ENCODE data around the gene ADAM12. TPM values are rescaled to one million over a fixed set of nuclear protein-coding genes. Genes with fewer than 3 reads are reported as not detected.

The ADAM12 gene
- total RNA-seq, 1 experiment from 2014 or later: not detected

DNA sequence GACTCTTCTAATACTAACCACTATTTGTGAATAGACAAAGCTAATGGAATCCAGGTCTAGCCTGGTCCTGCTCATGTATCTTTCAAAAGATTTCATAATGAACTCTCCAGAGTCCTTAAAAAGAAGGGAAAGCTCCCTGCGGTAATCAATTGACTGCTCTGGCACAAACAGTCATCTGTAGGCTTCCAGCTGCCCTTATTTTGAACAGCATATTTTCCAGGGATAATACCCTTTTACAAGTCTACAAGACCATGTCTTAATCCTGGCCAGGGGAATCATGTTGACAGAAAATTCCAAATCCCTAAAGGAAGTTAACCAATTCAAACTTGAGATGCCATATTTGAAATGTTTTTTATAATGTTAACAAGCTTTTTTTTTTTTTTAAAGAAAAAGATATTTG is 34.6 kb downstream of the ADAM12 start:
- no peaks in the 10 kb centered on the region for H3K9me3 ChIP-seq (ENCODE audit: control insufficient read depth in 1 of 2, insufficient read depth in 1 of 2, low read depth in 1 of 2, low read length in 2 of 2)
- POLR2A ChIA-PET: no interaction called here
- no peaks in the 10 kb centered on the region for H3K4me1 ChIP-seq (ENCODE audit: control insufficient read depth in 1 of 2, insufficient read depth in 2 of 2, low read length in 2 of 2)
- peaks cover 26% of the 10 kb centered on the region for H3K27me3 ChIP-seq (ENCODE audit: insufficient read depth, low read length)
- no peak overlapping the region for H3K4me3 ChIP-seq (replicated peaks in 1 of 2; ENCODE audit: low read depth in 1 of 2, low read length in 2 of 2)
- no peak overlapping the region for H3K4me2 ChIP-seq (ENCODE audit: low read length)
- DNase-seq (ENCODE audit: low read depth, low spot score) (no peak), ATAC-seq (no peak)
- H3K36me3 ChIP-seq (ENCODE audit: control insufficient read depth in 1 of 2, insufficient read depth in 2 of 2, low read length in 2 of 2): no peaks in the 10 kb centered on the region
- no peaks in the 10 kb centered on the region for H3K9me2 ChIP-seq (ENCODE audit: insufficient read depth)
- H3K79me2 ChIP-seq (ENCODE audit: insufficient read depth, low read length): no peaks in the 10 kb centered on the region
- no peak for TF ChIP-seq JUND (IDR thresholded peaks at IDR 0.05)
- no peak for TF ChIP-seq EZH2 (IDR thresholded peaks at IDR 0.05)
- RAD21 ChIA-PET (ENCODE audit: low non-redundant PET in 1 of 2, low total read pairs in 2 of 2, uncharacterized antibody in 2 of 2, unreplicated experiment in 2 of 2): no interaction called here
- CTCF ChIA-PET: no interaction called here
- H2AFZ ChIP-seq (ENCODE audit: low read depth, low read length, poor library complexity, severe bottlenecking): no peak overlapping the region
- BruUV-seq (replicated peaks): no TSS peak
- no peaks in the 10 kb centered on the region for H4K20me1 ChIP-seq (ENCODE audit: insufficient read depth)
- H3K27ac ChIP-seq (ENCODE audit: low read depth, low read length): no peak overlapping the region
- intact Hi-C loops (cut with micrococcal nuclease): no loop called here
- H3K9ac ChIP-seq (ENCODE audit: low read length): no peak overlapping the region

DNA sequence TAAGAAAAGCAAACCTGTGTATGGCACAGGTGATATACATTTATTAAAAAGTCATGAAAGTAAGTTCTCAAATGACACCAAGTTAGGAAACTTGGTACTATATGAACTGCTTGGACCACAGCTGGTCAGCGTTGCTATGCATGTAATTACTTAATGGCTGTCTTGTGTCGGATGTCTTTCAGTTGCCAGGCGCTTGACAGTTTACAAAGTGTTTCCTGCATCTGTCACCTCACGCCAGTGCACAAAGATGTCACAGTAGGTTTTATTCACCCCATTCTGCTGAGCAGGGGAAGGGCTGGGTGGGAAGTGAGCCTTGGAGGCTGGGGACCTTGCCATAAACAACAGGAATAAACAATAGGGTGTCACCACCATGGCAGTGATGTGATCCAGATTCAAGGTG is 35.8 kb downstream of the ADAM12 start:
- Histone ChIP-seq H3K9me3 (ENCODE audit: control insufficient read depth in 1 of 2, insufficient read depth in 1 of 2, low read depth in 1 of 2, low read length in 2 of 2) (no peaks in the 10 kb centered on the region), H3K27me3 (ENCODE audit: insufficient read depth, low read length) (peaks cover 32% of the 10 kb centered on the region), H3K36me3 (ENCODE audit: control insufficient read depth in 1 of 2, insufficient read depth in 2 of 2, low read length in 2 of 2) (no peaks in the 10 kb centered on the region), H3K9ac (ENCODE audit: low read length) (no peak overlapping the region), H3K4me3 (replicated peaks in 1 of 2; ENCODE audit: low read depth in 1 of 2, low read length in 2 of 2) (no peak overlapping the region), H3K79me2 (ENCODE audit: insufficient read depth, low read length) (no peaks in the 10 kb centered on the region), H3K4me1 (ENCODE audit: control insufficient read depth in 1 of 2, insufficient read depth in 2 of 2, low read length in 2 of 2) (no peaks in the 10 kb centered on the region), H3K9me2 (ENCODE audit: insufficient read depth) (no peaks in the 10 kb centered on the region), H3K27ac (ENCODE audit: low read depth, low read length) (no peak overlapping the region), H4K20me1 (ENCODE audit: insufficient read depth) (no peaks in the 10 kb centered on the region), H2AFZ (ENCODE audit: low read depth, low read length, poor library complexity, severe bottlenecking) (no peak overlapping the region), H3K4me2 (ENCODE audit: low read length) (no peak overlapping the region)
- ATAC-seq (no peak), DNase-seq (ENCODE audit: low read depth, low spot score) (no peak)
- CTCF ChIA-PET: no interaction called here
- BruUV-seq (replicated peaks): no TSS peak
- RAD21 ChIA-PET (ENCODE audit: low non-redundant PET in 1 of 2, low total read pairs in 2 of 2, uncharacterized antibody in 2 of 2, unreplicated experiment in 2 of 2): no interaction called here
- intact Hi-C loops (cut with micrococcal nuclease): no loop called here
- POLR2A ChIA-PET: no interaction called here
- TF ChIP-seq, protein P1, sequence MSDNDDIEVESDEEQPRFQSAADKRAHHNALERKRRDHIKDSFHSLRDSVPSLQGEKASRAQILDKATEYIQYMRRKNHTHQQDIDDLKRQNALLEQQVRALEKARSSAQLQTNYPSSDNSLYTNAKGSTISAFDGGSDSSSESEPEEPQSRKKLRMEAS (IDR thresholded peaks at IDR 0.05): no peak
- TF ChIP-seq, protein P2, sequence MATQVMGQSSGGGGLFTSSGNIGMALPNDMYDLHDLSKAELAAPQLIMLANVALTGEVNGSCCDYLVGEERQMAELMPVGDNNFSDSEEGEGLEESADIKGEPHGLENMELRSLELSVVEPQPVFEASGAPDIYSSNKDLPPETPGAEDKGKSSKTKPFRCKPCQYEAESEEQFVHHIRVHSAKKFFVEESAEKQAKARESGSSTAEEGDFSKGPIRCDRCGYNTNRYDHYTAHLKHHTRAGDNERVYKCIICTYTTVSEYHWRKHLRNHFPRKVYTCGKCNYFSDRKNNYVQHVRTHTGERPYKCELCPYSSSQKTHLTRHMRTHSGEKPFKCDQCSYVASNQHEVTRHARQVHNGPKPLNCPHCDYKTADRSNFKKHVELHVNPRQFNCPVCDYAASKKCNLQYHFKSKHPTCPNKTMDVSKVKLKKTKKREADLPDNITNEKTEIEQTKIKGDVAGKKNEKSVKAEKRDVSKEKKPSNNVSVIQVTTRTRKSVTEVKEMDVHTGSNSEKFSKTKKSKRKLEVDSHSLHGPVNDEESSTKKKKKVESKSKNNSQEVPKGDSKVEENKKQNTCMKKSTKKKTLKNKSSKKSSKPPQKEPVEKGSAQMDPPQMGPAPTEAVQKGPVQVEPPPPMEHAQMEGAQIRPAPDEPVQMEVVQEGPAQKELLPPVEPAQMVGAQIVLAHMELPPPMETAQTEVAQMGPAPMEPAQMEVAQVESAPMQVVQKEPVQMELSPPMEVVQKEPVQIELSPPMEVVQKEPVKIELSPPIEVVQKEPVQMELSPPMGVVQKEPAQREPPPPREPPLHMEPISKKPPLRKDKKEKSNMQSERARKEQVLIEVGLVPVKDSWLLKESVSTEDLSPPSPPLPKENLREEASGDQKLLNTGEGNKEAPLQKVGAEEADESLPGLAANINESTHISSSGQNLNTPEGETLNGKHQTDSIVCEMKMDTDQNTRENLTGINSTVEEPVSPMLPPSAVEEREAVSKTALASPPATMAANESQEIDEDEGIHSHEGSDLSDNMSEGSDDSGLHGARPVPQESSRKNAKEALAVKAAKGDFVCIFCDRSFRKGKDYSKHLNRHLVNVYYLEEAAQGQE (IDR thresholded peaks at IDR 0.05; ENCODE audit: low read depth): no peak
- no peak for TF ChIP-seq POLR2AphosphoS5 (IDR thresholded peaks at IDR 0.05; ENCODE audit: low read depth, low read length)
- TF ChIP-seq EZH2 (IDR thresholded peaks at IDR 0.05): no peak
- TF ChIP-seq CBX3 (IDR thresholded peaks at IDR 0.05; ENCODE audit: low read depth): no peak
- no peak for TF ChIP-seq YY1 (IDR thresholded peaks at IDR 0.05; ENCODE audit: extremely low read depth, insufficient replicate concordance, low read depth, low read length)
- no peak for TF ChIP-seq SIN3A (IDR thresholded peaks at IDR 0.05; ENCODE audit: low read depth)
- TF ChIP-seq EZH2phosphoT487 (IDR thresholded peaks at IDR 0.05; ENCODE audit: borderline replicate concordance): no peak
- no peak for TF ChIP-seq TCF7L2 (IDR thresholded peaks at IDR 0.05; ENCODE audit: borderline replicate concordance, extremely low read depth, insufficient read depth, insufficient read length)
- TF ChIP-seq, protein P3, sequence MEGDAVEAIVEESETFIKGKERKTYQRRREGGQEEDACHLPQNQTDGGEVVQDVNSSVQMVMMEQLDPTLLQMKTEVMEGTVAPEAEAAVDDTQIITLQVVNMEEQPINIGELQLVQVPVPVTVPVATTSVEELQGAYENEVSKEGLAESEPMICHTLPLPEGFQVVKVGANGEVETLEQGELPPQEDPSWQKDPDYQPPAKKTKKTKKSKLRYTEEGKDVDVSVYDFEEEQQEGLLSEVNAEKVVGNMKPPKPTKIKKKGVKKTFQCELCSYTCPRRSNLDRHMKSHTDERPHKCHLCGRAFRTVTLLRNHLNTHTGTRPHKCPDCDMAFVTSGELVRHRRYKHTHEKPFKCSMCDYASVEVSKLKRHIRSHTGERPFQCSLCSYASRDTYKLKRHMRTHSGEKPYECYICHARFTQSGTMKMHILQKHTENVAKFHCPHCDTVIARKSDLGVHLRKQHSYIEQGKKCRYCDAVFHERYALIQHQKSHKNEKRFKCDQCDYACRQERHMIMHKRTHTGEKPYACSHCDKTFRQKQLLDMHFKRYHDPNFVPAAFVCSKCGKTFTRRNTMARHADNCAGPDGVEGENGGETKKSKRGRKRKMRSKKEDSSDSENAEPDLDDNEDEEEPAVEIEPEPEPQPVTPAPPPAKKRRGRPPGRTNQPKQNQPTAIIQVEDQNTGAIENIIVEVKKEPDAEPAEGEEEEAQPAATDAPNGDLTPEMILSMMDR (IDR thresholded peaks at IDR 0.05 in 2 of 3, conservative IDR thresholded peaks at IDR 0.05 in 1 of 3; ENCODE audit: borderline replicate concordance in 1 of 3, insufficient read depth in 1 of 3, low read depth in 2 of 3, low read length in 2 of 3): no peak
- TF ChIP-seq ZFX (IDR thresholded peaks at IDR 0.05): no peak
- no peak for TF ChIP-seq POLR2A (IDR thresholded peaks at IDR 0.05; ENCODE audit: borderline replicate concordance, extremely low read depth, insufficient read depth, insufficient read length)
- TF ChIP-seq, protein P4, sequence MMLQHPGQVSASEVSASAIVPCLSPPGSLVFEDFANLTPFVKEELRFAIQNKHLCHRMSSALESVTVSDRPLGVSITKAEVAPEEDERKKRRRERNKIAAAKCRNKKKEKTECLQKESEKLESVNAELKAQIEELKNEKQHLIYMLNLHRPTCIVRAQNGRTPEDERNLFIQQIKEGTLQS (IDR thresholded peaks at IDR 0.05): no peak
- TF ChIP-seq ELF1 (IDR thresholded peaks at IDR 0.05; ENCODE audit: borderline replicate concordance, low read depth): no peak
